Caco-2 (cell line): ENCODE results near the gene PSMG2. TPM values are rescaled to one million over a fixed set of nuclear protein-coding genes. Genes with fewer than 3 reads are reported as not detected.

Experiments
- BruUV-seq: library from RNA; stranded (reverse); fragments of 400-500 nt; replicated peaks from 2 replicates; lab custom pipeline; 2021; lab: Mats Ljungman, UMichigan
- CTCF ChIA-PET: fragments of 300-600 bp; sonication (Branson Sonifier 250); formaldehyde crosslinking; loops from one replicate; lab custom pipeline; 2022; ENCODE audit warnings: antibody characterized with exemption; lab: Charles Lee
- POLR2A ChIA-PET: fragments of 300-600 bp; sonication (Branson Sonifier 250); formaldehyde crosslinking; loops from one replicate; lab custom pipeline; 2022; ENCODE audit warnings: antibody characterized with exemption; lab: Charles Lee
- DNase-seq, 2 experiments: peaks; one replicate each; pipeline versions ENCODE4 v3.0.0 to v3.0.0-alpha.2; 2020 to 2022
- H3K27me3 ChIP-seq: replicated peaks from 2 replicates; pipeline ENCODE4 v1.6.0; 2011; ENCODE audit warnings: low read length; ENCODE audit not compliant: control insufficient read depth, insufficient read depth
- H3K36me3 ChIP-seq: 2 replicates; pipeline ENCODE4 v1.5.1; 2011; ENCODE audit warnings: low read length; ENCODE audit not compliant: control insufficient read depth, insufficient read depth
- H3K4me1 ChIP-seq: fragments of 250-450 bp; sonication (Bioruptor Pico); 2 replicates; pipeline ENCODE4 v1.5.1; 2020; ENCODE audit warnings: mild to moderate bottlenecking
- H3K4me3 ChIP-seq: 2 replicates; pipeline ENCODE4 v1.5.1; 2011; ENCODE audit warnings: low read depth, mild to moderate bottlenecking, control low read depth, low read length
- H3K9me3 ChIP-seq: fragments of 250-450 bp; sonication (Bioruptor Pico); 2 replicates; pipeline ENCODE4 v1.5.1; 2020; ENCODE audit warnings: mild to moderate bottlenecking, moderate library complexity
- H3K27ac Mint-ChIP-seq: one replicate; pipeline ENCODE4 v1.8.0; 2022; ENCODE audit warnings: mixed read lengths; ENCODE audit not compliant: unreplicated experiment
- H3K27me3 Mint-ChIP-seq: one replicate; pipeline ENCODE4 v1.8.0; 2022; ENCODE audit warnings: mixed read lengths; ENCODE audit not compliant: insufficient read depth, unreplicated experiment
- H3K36me3 Mint-ChIP-seq: one replicate; pipeline ENCODE4 v1.8.0; 2022; ENCODE audit warnings: mild to moderate bottlenecking, mixed read lengths; ENCODE audit not compliant: insufficient read depth, unreplicated experiment
- H3K4me1 Mint-ChIP-seq: one replicate; pipeline ENCODE4 v1.8.0; 2022; ENCODE audit warnings: low read depth, mixed read lengths; ENCODE audit not compliant: unreplicated experiment
- H3K4me3 Mint-ChIP-seq: one replicate; pipeline ENCODE4 v1.8.0; 2022; ENCODE audit warnings: mild to moderate bottlenecking, moderate library complexity, mixed read lengths; ENCODE audit not compliant: unreplicated experiment
- H3K9me3 Mint-ChIP-seq: one replicate; pipeline ENCODE4 v1.8.0; 2022; ENCODE audit warnings: mixed read lengths; ENCODE audit not compliant: unreplicated experiment
- CTCF ChIP-seq, 2 experiments: fragments of 200-600 bp in 1 of 2; IDR thresholded peaks; 1 replicate in 1 of 2; 2 replicates in 1 of 2; pipeline versions ENCODE4 v1.5.1 to v1.8.0; 2011 to 2022; ENCODE audit warnings: antibody characterized with exemption in 1 of 2, control low read depth in 1 of 2, inconsistent platforms in 1 of 2, low read depth in 1 of 2, low read length in 1 of 2, mild to moderate bottlenecking in 1 of 2, moderate library complexity in 1 of 2; ENCODE audit not compliant: insufficient read depth in 1 of 2, severe bottlenecking in 1 of 2, unreplicated experiment in 1 of 2
- intact Hi-C: fragments of 100-400 bp; cut with micrococcal nuclease; formaldehyde crosslinking; loops from one replicate; pipeline ENCODE4 v1.10.0; 2022; ENCODE audit not compliant: unreplicated experiment
- total RNA-seq: library from RNA; stranded (reverse); gene quantifications from 2 replicates; pipeline ENCODE4 v1.2.3, GENCODE V29; 2022

PSMG2 gene
- total RNA-seq, 1 experiment from 2014 or later: 108 TPM

- peaks cover 20% of the 10 kb centered on the region for H3K9me3 ChIP-seq
- Mint-ChIP-seq H3K4me1 (peaks cover 16% of the 10 kb centered on the region), H3K36me3 (peaks cover 73% of the 10 kb centered on the region), H3K4me3 (no peak overlapping the region), H3K27me3 (no peaks in the 10 kb centered on the region), H3K27ac (peak overlapping the region; percentile 82), H3K9me3 (peaks cover 20% of the 10 kb centered on the region)
- BruUV-seq: no TSS peak
- intact Hi-C loops: loop anchor here (2.0 kb wide), 2 partner anchors 40 to 168 kb away; no protein-coding TSS in a partner anchor
- ChIA-PET POLR2A (no interaction called here), CTCF (interaction anchor here (1.0 to 1.9 kb wide), 3 partner anchors 41 to 208 kb away, joined by 3 to 9 read pairs (median 8); no protein-coding TSS in a partner anchor)
- no peaks in the 10 kb centered on the region for H3K27me3 ChIP-seq
- no peak for TF ChIP-seq CTCF (IDR thresholded peaks at IDR 0.05; ENCODE audit: insufficient read depth in 1 of 2, low read depth in 1 of 2, low read length in 1 of 2, severe bottlenecking in 1 of 2, unreplicated experiment in 1 of 2)
- H3K4me1 ChIP-seq: peaks cover 21% of the 10 kb centered on the region
- H3K36me3 ChIP-seq: no peaks in the 10 kb centered on the region; the same call in 1 of the 2 replicates
- H3K4me3 ChIP-seq: no peak overlapping the region
- DNase-seq: no peak
These were observed 23.5 kb downstream of the PSMG2 start for GRCh38 chr18:12726331-12726730.

DNA sequence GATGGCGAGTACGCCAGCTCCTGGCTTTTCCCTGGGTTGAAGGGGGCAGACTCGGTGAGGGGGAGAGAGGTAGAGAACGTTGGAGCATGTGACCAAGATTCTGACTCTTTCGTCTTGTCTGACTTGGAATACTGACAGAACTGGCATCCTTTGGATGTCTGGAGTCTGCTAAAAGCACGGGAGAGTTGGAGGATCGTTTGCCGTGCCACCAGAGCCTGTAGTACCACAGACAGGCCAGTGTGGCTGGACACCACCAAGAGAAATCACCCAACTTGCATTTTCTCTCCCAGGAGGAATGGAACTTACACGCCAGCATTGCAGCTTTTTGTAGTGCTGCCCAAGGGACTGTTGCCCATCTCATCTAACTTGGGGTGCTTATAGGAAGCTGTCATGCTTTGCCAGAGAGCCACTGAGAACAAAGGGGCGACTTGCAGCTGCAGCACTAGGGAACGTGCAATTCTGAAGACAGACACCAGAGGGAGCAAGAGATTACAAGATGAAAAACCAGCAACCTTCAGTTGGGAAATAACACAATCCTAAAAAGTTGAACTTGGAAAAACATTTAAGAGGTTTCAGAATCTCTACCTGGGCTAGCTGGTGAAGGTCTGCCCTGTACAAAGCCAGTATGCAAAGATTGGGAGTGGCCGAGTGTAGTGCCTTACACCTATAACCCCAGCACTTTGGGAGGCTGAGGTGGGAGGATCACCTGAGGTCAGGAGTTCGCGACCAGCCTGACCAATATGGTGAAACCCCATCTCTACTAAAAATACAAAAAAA, 24.1 kb downstream of the PSMG2 start:
- ChIA-PET POLR2A (no interaction called here), CTCF (interaction anchor here (0.6 to 1.9 kb wide), 4 partner anchors 40 to 282 kb away, joined by 3 to 9 read pairs (median 8); no protein-coding TSS in a partner anchor)
- peaks cover 20% of the 10 kb centered on the region for H3K9me3 Mint-ChIP-seq
- peaks cover 73% of the 10 kb centered on the region for H3K36me3 Mint-ChIP-seq
- H3K4me1 ChIP-seq: peaks cover 27% of the 10 kb centered on the region
- peak; percentile 85 to 94 for TF ChIP-seq CTCF (IDR thresholded peaks at IDR 0.05; ENCODE audit: insufficient read depth in 1 of 2, low read depth in 1 of 2, low read length in 1 of 2, severe bottlenecking in 1 of 2, unreplicated experiment in 1 of 2)
- H3K9me3 ChIP-seq: peaks cover 26% of the 10 kb centered on the region
- H3K27ac Mint-ChIP-seq: peak overlapping the region; percentile 82
- BruUV-seq: no TSS peak
- peak; percentile 68 to 82 for DNase-seq
- no peak overlapping the region for H3K4me3 Mint-ChIP-seq
- H3K27me3 ChIP-seq: no peaks in the 10 kb centered on the region
- peaks cover 16% of the 10 kb centered on the region for H3K4me1 Mint-ChIP-seq
- no peak overlapping the region for H3K4me3 ChIP-seq
- H3K36me3 ChIP-seq: no peaks in the 10 kb centered on the region; the same call in 1 of the 2 replicates
- H3K27me3 Mint-ChIP-seq: no peaks in the 10 kb centered on the region
- intact Hi-C loops: loop anchor here (1.0 to 2.0 kb wide), 3 partner anchors 40 to 207 kb away; no protein-coding TSS in a partner anchor

GRCh38 chr18:12737243-12737902, 34.5 kb downstream of the PSMG2 start:
- no peak overlapping the region for H3K27ac Mint-ChIP-seq
- H3K27me3 ChIP-seq: no peaks in the 10 kb centered on the region
- ChIA-PET POLR2A (no interaction called here), CTCF (interaction anchor here (0.7 kb wide), 1 partner anchor 384 kb away, joined by 3 read pairs; no protein-coding TSS in a partner anchor)
- intact Hi-C loops: no loop called here
- H3K4me1 Mint-ChIP-seq: no peaks in the 10 kb centered on the region
- H3K27me3 Mint-ChIP-seq: no peaks in the 10 kb centered on the region
- H3K9me3 ChIP-seq: peaks cover 4% of the 10 kb centered on the region
- no peak for DNase-seq
- no peaks in the 10 kb centered on the region for H3K36me3 ChIP-seq
- no peak overlapping the region for H3K4me3 Mint-ChIP-seq
- H3K36me3 Mint-ChIP-seq: no peaks in the 10 kb centered on the region
- no TSS peak for BruUV-seq
- H3K4me3 ChIP-seq: no peak overlapping the region
- H3K4me1 ChIP-seq: peaks cover 8% of the 10 kb centered on the region; the same call in 1 of the 2 replicates
- H3K9me3 Mint-ChIP-seq: no peaks in the 10 kb centered on the region
- no peak for TF ChIP-seq CTCF (IDR thresholded peaks at IDR 0.05; ENCODE audit: insufficient read depth in 1 of 2, low read depth in 1 of 2, low read length in 1 of 2, severe bottlenecking in 1 of 2, unreplicated experiment in 1 of 2)
